Left ventricle myocardium inferior (tissue), 1 donor: ENCODE data around the gene NFKBIZ. TPM values are rescaled to one million over a fixed set of nuclear protein-coding genes. Genes with fewer than 3 reads are reported as not detected.
A peak's percentile ranks its signal among the peaks of the same experiment; 100 is the strongest.

Experiments used
- DNase-seq: peaks from one replicate; pipeline ENCODE4 v3.0.0-alpha.2; 2020
- H3K27ac ChIP-seq: fragments of 200-600 bp; replicated peaks from 2 replicates; pipeline ENCODE4 v1.8.0; 2021
- H3K27me3 ChIP-seq: fragments of 200-600 bp; 2 replicates; pipeline ENCODE4 v1.8.0; 2021; ENCODE audit warnings: low read depth
- H3K36me3 ChIP-seq: fragments of 200-600 bp; 2 replicates; pipeline ENCODE4 v1.8.0; 2021
- H3K4me1 ChIP-seq: fragments of 200-600 bp; 2 replicates; pipeline ENCODE4 v1.8.0; 2021
- H3K4me3 ChIP-seq: fragments of 200-600 bp; 2 replicates; pipeline ENCODE4 v1.8.0; 2021; ENCODE audit warnings: mild to moderate bottlenecking, moderate library complexity
- H3K9me3 ChIP-seq: fragments of 200-600 bp; replicated peaks from 2 replicates; pipeline ENCODE4 v1.8.0; 2021
- intact Hi-C: fragments of 100-400 bp; cut with micrococcal nuclease; formaldehyde crosslinking; loops from one replicate; pipeline ENCODE4 v1.11.0; 2022
- total RNA-seq: library from RNA; stranded (reverse); fragmentation: NEBNext Ultra II Directional; extraction: Animal tissue kit (Norgen Biotek cat#: 25700); gene quantifications from one replicate; pipeline ENCODE4 v1.2.1, GENCODE V29; 2021
- TF ChIP-seq, protein P1 (sequence below): fragments of 200-600 bp; IDR thresholded peaks from 2 replicates; pipeline ENCODE4 v1.8.0; 2021; ENCODE audit warnings: antibody characterized with exemption, mild to moderate bottlenecking, borderline replicate concordance
- donor health status: DM: no; HTN: yes; CAD: no; lungs with severe emphysema.

Gene NFKBIZ
- total RNA-seq, 1 donor from 2014 or later, result 15.0 TPM

DNA sequence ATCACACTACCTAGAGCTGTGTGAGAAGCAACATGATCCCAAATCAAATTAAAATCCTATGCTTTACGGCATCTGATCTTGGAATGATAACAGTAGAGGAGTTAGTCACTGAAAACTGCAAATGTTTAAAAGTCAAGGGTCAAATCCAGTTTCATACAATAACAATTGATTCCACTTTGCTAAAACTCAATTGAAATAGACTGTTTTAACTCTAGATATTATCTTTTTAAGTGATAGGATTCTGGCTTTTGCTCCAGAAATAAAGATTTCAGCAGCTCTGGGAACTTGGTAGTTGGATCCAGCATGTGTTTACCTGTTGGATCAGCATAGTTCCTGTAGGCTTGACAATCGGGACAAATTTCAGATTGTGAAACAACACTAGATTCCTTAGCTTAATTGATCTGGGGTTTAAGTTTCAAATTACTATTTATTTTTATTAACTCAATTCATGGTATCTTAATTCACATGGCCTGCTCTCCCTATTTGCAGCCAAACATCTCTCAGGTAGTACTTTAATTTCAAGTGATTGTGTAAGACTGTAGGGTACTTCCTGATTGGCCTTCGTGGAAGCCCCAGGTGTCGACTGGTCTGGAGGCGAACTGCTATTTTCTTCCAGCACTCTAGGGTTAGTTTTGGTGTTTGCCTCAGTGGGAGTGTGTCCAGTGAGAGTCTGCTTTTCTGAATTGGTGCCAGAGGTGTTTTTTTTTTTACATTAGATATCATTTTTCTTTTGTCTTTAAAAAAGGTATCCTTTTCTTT is 16.6 kb downstream of the NFKBIZ start:
- DNase-seq, result no peak
- peaks cover 16% of the 10 kb centered on the region for H3K36me3 ChIP-seq
- peaks cover 22% of the 10 kb centered on the region for H3K4me1 ChIP-seq
- no peaks in the 10 kb centered on the region for H3K27me3 ChIP-seq
- no peaks in the 10 kb centered on the region for H3K9me3 ChIP-seq
- intact Hi-C loops, result no loop called here
- H3K27ac ChIP-seq, result no peak overlapping the region
- H3K4me3 ChIP-seq, result no peak overlapping the region
- TF ChIP-seq, protein P1, sequence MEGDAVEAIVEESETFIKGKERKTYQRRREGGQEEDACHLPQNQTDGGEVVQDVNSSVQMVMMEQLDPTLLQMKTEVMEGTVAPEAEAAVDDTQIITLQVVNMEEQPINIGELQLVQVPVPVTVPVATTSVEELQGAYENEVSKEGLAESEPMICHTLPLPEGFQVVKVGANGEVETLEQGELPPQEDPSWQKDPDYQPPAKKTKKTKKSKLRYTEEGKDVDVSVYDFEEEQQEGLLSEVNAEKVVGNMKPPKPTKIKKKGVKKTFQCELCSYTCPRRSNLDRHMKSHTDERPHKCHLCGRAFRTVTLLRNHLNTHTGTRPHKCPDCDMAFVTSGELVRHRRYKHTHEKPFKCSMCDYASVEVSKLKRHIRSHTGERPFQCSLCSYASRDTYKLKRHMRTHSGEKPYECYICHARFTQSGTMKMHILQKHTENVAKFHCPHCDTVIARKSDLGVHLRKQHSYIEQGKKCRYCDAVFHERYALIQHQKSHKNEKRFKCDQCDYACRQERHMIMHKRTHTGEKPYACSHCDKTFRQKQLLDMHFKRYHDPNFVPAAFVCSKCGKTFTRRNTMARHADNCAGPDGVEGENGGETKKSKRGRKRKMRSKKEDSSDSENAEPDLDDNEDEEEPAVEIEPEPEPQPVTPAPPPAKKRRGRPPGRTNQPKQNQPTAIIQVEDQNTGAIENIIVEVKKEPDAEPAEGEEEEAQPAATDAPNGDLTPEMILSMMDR, result no peak

DNA sequence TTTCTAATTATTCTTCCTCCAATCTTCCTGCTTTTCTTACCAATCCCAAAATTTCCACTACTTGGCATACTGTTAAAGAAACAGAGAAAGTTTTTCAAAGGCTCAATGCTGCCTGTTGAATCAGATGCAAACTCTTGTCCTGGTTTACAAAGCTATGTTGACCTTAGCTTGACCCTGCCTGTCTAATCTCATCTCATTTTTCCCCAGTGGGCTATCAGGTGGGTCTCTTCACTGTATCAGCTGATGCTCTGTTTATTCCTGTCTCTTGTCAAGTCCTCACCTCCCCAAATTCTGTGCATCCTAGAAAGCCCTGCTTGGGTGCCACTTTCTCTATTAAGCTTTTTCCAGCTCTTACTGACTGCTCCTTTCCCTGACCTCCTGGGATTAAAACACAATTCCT is 18.2 kb downstream of the NFKBIZ start:
- H3K4me3 ChIP-seq, result no peak overlapping the region
- DNase-seq, result no peak
- TF ChIP-seq, protein P1, result no peak
- H3K27me3 ChIP-seq, result no peaks in the 10 kb centered on the region
- intact Hi-C loops, result no loop called here
- H3K4me1 ChIP-seq, result peaks cover 22% of the 10 kb centered on the region
- no peaks in the 10 kb centered on the region for H3K36me3 ChIP-seq
- H3K27ac ChIP-seq, result no peak overlapping the region
- H3K9me3 ChIP-seq, result no peaks in the 10 kb centered on the region

DNA sequence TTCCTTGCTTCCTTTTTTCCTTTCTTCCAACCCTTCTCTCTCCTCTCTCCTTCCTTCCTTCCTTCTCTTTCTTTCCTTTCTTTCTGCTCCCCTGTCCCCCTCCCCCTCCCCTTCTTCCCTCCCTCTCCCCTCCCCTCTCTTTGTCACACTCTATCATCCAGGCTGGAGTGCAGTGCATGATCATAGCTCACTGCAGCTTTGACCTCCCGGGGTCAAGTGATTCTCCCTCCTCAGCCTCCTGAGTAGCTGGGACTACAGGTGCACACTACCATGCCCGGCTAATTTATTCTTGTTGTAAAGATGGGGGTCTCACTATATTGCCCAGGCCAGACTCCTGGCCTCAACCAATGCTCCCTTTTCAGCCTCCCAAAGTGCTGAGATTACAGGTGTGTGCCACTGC is 18.7 kb downstream of the NFKBIZ start:
- Histone ChIP-seq H3K27me3 (no peaks in the 10 kb centered on the region), H3K36me3 (no peaks in the 10 kb centered on the region), H3K9me3 (no peaks in the 10 kb centered on the region), H3K27ac (peak overlapping the region; percentile 26), H3K4me3 (no peak overlapping the region), H3K4me1 (peaks cover 22% of the 10 kb centered on the region)
- intact Hi-C loops, result no loop called here
- TF ChIP-seq, protein P1, result no peak
- DNase-seq, result no peak

DNA sequence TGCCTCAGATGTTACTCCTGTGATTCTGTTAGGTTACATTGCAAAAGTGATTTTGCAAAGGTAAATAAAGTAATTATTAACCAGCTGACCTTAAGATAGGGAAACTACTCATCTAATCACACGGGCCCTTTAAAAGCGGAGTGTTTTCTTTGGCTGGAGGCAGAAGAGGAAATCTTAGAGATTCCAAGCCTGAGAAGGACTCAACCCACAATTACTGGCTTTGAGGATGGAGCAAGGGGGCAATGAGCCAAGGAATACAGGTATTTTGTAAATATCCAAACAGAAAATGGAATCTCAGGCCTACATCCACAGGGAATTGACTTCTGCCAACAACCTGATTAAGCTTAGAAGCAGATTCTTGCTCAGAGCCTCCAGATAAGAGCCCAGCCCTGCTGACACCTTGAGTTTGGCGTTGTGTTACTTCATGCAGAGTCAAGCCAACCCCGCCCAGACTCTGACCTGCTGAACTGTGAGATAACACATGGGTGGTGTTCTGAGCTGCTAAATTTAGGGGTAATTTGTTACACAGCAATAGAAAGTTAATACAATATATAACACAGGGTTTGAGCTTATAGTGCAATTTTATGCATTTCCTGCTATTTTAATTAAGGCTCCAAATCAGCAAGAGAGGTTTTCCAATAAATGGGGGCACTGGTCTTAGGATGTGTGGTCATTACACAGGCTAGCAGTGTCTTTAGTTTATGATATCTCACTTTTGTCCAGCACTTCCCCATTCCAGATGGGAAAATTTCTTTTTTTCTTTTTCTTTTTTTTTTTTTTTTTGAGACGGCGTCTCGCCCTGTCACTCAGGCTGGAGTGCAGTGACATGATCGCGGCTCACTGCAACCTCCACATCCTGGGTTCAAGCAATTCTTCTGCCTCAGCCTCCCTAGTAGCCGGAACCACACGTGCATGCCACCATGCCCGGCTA is 19.5 kb downstream of the NFKBIZ start:
- peaks cover 22% of the 10 kb centered on the region for H3K4me1 ChIP-seq
- TF ChIP-seq, protein P1, result no peak
- no peak overlapping the region for H3K4me3 ChIP-seq
- H3K9me3 ChIP-seq, result no peaks in the 10 kb centered on the region
- intact Hi-C loops, result no loop called here
- no peaks in the 10 kb centered on the region for H3K36me3 ChIP-seq
- H3K27me3 ChIP-seq, result no peaks in the 10 kb centered on the region
- peak overlapping the region; percentile 26 for H3K27ac ChIP-seq
- DNase-seq, result peak; percentile 42

DNA sequence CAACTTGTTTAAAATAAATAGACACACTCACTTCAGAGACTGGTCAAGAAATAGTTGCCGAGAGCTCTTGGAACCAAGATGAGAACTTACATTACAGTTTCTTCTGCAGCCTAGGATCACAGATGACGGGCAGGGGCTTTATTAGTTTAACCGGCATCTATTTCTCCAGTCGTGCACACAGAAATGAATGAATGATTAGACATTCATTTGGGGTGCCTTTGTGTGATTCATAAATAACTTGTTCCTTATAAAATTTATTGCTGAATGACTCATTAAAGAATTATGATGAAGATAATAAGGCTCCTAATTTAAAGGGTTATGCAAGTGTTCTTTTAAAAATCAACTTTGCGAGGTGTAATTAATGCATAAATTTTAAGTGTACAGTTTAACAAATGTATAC is 20.8 kb downstream of the NFKBIZ start:
- TF ChIP-seq, protein P1, result no peak
- Histone ChIP-seq H3K27me3 (no peaks in the 10 kb centered on the region), H3K4me3 (no peak overlapping the region), H3K9me3 (no peaks in the 10 kb centered on the region), H3K36me3 (no peaks in the 10 kb centered on the region), H3K27ac (no peak overlapping the region), H3K4me1 (peaks cover 22% of the 10 kb centered on the region)
- intact Hi-C loops, result no loop called here
- no peak for DNase-seq
